ENCODE data around the gene PPFIA1. TPM values are rescaled to one million over a fixed set of nuclear protein-coding genes. Genes with fewer than 3 reads are reported as not detected.

Gene PPFIA1
- total RNA-seq, 1 donor, result 37.1 TPM

- DNase-seq (ENCODE audit: low read depth), result no peak
- TF ChIP-seq, protein P1, sequence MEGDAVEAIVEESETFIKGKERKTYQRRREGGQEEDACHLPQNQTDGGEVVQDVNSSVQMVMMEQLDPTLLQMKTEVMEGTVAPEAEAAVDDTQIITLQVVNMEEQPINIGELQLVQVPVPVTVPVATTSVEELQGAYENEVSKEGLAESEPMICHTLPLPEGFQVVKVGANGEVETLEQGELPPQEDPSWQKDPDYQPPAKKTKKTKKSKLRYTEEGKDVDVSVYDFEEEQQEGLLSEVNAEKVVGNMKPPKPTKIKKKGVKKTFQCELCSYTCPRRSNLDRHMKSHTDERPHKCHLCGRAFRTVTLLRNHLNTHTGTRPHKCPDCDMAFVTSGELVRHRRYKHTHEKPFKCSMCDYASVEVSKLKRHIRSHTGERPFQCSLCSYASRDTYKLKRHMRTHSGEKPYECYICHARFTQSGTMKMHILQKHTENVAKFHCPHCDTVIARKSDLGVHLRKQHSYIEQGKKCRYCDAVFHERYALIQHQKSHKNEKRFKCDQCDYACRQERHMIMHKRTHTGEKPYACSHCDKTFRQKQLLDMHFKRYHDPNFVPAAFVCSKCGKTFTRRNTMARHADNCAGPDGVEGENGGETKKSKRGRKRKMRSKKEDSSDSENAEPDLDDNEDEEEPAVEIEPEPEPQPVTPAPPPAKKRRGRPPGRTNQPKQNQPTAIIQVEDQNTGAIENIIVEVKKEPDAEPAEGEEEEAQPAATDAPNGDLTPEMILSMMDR (IDR thresholded peaks at IDR 0.05; ENCODE audit: insufficient read depth, low read length), result no peak
- no peak overlapping the region for H3K4me3 ChIP-seq (ENCODE audit: low read depth, low read length)
Observed at GRCh38 chr11:70348191-70348590, 77.7 kb downstream of the PPFIA1 start.

GRCh38 chr11:70348608-70349007, 78.1 kb downstream of the PPFIA1 start:
- no peak overlapping the region for H3K4me3 ChIP-seq (ENCODE audit: low read depth, low read length)
- TF ChIP-seq, protein P1 (IDR thresholded peaks at IDR 0.05; ENCODE audit: insufficient read depth, low read length), result no peak
- no peak for DNase-seq (ENCODE audit: low read depth)

DNA sequence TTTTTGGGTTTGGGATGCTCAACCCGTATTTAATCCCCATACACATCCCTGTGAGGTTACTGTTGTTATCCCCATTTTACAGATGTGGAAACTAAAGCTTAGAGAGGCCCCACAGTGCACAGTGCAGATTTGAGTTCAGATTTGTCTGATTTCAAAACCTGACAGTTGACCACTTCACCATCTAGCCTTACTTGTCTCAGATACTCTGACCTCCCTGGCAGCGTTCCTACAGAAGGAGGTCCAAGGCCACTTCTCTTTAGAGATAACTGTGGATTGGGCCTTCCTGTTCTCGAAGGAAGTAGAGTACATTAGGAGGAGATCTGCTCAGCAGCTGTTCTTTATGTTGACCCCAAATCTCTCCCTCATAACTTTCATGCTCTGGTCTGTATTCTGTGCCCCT, 81.2 kb downstream of the PPFIA1 start:
- H3K4me3 ChIP-seq (ENCODE audit: low read depth, low read length), result no peak overlapping the region
- TF ChIP-seq, protein P1 (IDR thresholded peaks at IDR 0.05; ENCODE audit: insufficient read depth, low read length), result no peak
- DNase-seq (ENCODE audit: low read depth), result no peak

DNA sequence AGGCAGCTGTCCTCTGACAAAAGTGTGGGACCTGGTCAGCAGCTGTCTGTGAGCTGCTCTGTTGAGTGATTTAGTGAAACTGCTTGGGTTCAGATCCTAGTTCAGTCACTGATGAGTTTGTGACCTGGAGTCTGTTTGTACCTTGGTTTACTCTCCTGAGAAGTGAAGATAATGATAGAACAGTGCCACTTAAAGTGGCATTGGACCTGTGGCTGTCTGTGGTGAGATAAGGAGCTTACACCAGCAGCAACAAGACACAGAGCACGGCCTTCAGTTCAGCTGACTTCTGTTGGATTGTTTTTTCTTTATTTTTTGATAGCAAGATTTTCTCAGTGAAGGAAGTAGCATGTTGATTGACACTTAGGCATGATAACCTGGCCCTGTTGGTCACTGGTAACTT, 81.6 kb downstream of the PPFIA1 start:
- DNase-seq (ENCODE audit: low read depth), result no peak
- H3K4me3 ChIP-seq (ENCODE audit: low read depth, low read length), result no peak overlapping the region
- TF ChIP-seq, protein P1 (IDR thresholded peaks at IDR 0.05; ENCODE audit: insufficient read depth, low read length), result no peak

DNA sequence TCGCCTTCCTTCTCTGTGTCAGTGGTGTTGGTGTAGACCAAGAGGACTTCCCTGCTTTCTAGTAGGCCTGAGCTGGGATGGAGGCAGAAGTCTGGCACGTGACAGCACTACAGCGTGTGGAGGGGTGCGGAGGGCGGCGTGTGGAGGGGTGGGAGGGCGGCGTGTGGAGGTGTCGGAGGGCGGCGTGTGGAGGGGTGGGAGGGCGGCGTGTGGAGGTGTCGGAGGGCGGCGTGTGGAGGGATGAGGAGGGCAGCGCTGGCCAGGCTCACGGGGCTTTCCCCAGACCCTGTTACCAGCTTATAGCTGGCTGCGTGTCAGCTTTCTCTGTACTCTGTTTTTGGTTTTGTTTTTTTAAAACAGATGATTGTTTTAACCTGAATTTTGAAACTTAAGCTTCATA, 82.1 kb downstream of the PPFIA1 start:
- H3K4me3 ChIP-seq (ENCODE audit: low read depth, low read length), result no peak overlapping the region
- no peak for DNase-seq (ENCODE audit: low read depth)
- TF ChIP-seq, protein P1 (IDR thresholded peaks at IDR 0.05; ENCODE audit: insufficient read depth, low read length), result no peak

GRCh38 chr11:70353329-70353728, 82.8 kb downstream of the PPFIA1 start:
- no peak for DNase-seq (ENCODE audit: low read depth)
- no peak overlapping the region for H3K4me3 ChIP-seq (ENCODE audit: low read depth, low read length)
- TF ChIP-seq, protein P1 (IDR thresholded peaks at IDR 0.05; ENCODE audit: insufficient read depth, low read length), result no peak

DNA sequence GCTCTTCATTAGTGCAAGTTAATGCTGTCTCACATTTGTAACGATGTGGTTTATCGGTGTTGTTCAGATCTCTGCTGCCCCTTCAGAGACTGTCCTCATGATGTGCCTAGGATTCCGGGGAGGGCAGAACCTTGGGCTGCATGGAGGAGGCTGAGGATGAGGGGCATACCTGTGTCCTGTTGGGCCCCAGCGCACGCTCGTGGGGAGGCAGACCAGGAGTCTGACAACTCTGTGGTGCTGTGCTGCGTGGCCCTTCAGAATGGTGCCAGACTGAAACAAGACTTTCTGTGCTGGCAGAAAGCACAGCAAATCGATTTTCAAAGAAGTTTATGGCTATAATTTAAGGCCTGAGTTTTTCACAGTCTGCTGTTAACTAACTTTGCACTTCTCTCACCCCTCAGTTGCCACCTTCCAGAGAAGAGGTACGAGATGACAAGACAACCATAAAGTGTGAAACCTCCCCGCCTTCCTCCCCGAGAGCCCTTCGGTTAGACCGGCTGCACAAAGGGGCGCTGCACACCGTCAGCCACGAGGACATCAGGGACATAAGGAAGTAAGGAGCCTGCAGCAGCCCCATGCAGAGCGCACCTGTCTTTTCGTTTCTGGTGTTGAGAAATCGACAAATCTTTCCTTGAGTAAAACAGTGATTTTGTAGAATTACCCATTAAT, 83.5 kb downstream of the PPFIA1 start:
- TF ChIP-seq, protein P1 (IDR thresholded peaks at IDR 0.05; ENCODE audit: insufficient read depth, low read length), result no peak
- no peak overlapping the region for H3K4me3 ChIP-seq (ENCODE audit: low read depth, low read length)
- DNase-seq (ENCODE audit: low read depth), result no peak
